HepG2 (cell line): Measurements from ENCODE around the gene TLK2. TPM values are rescaled to one million over a fixed set of nuclear protein-coding genes. Genes with fewer than 3 reads are reported as not detected.
"Not testable (repeated sequence)": the region's sequence is repeated elsewhere in the genome, so short reads cannot be mapped to it uniquely, and the experiment has no call there.

Experiments
- FOSL1 ChIP-seq: sonication (generic); formaldehyde crosslinking; IDR thresholded peaks from 2 replicates; pipeline ENCODE4 v1.9.0; 2021; ENCODE audit warnings: missing genetic modification reagents, borderline replicate concordance
- FOSL2 ChIP-seq: sonication (generic); formaldehyde crosslinking; IDR thresholded peaks from 2 replicates; pipeline ENCODE4 v1.4.0; 2020; ENCODE audit warnings: missing genetic modification reagents
- GATAD1 ChIP-seq: IDR thresholded peaks from 2 replicates; pipeline ENCODE4 v1.6.1; 2016; ENCODE audit warnings: missing genetic modification reagents, missing compliant biosample characterization
- HMG20A ChIP-seq: IDR thresholded peaks from 2 replicates; pipeline ENCODE4 v1.6.1; 2016; ENCODE audit warnings: borderline replicate concordance
- JUN ChIP-seq: sonication (generic); formaldehyde crosslinking; IDR thresholded peaks from 2 replicates; pipeline ENCODE4 v1.4.0; 2020; ENCODE audit warnings: mild to moderate bottlenecking, missing genetic modification reagents
- JUNB ChIP-seq: sonication (generic); formaldehyde crosslinking; IDR thresholded peaks from 2 replicates; pipeline ENCODE4 v1.8.0; 2022; ENCODE audit warnings: missing genetic modification reagents, mild to moderate bottlenecking, borderline replicate concordance
- JUND ChIP-seq: sonication (generic); formaldehyde crosslinking; IDR thresholded peaks from 2 replicates; pipeline ENCODE4 v1.8.0; 2022; ENCODE audit warnings: mild to moderate bottlenecking, missing genetic modification reagents
- LCORL ChIP-seq, 2 experiments: fragments of 450-650 bp in 1 of 2; sonication (generic) in 1 of 2; formaldehyde crosslinking in 1 of 2; IDR thresholded peaks; 2 replicates each; pipeline versions ENCODE4 v1.5.0 to v1.6.1; 2017 to 2020; ENCODE audit warnings: antibody characterized with exemption in 1 of 2, missing genetic modification reagents in 1 of 2
- NR2F6 ChIP-seq, 2 experiments: IDR thresholded peaks; 2 replicates each; pipeline ENCODE4 v1.6.1; 2016; ENCODE audit warnings: antibody characterized with exemption in 1 of 2, mild to moderate bottlenecking in 1 of 2
- POLR2A ChIP-seq, 2 experiments: IDR thresholded peaks; 2 replicates each; pipeline ENCODE4 v1.6.1; 2011; ENCODE audit warnings: low read depth in 2 of 2, low read length in 2 of 2, mild to moderate bottlenecking in 1 of 2, moderate library complexity in 1 of 2; ENCODE audit not compliant: insufficient read depth in 1 of 2
- RARA ChIP-seq: IDR thresholded peaks from 2 replicates; pipeline ENCODE4 v1.6.1; 2016; ENCODE audit warnings: missing genetic modification reagents, missing compliant biosample characterization
- SOX5 ChIP-seq: IDR thresholded peaks from 2 replicates; pipeline ENCODE4 v1.6.1; 2016; ENCODE audit warnings: borderline replicate concordance
- THAP11 ChIP-seq: IDR thresholded peaks from 2 replicates; pipeline ENCODE4 v1.6.1; 2016; ENCODE audit warnings: missing biosample characterization, missing genetic modification reagents
- YEATS2 ChIP-seq: sonication (generic); formaldehyde crosslinking; IDR thresholded peaks from 2 replicates; pipeline ENCODE4 v1.4.0; 2020; ENCODE audit warnings: missing genetic modification reagents, borderline replicate concordance
- ZNF12 ChIP-seq: sonication (generic); formaldehyde crosslinking; IDR thresholded peaks from 2 replicates; pipeline ENCODE4 v1.5.0; 2020; ENCODE audit warnings: missing genetic modification reagents
- ZNF121 ChIP-seq: sonication (generic); formaldehyde crosslinking; IDR thresholded peaks from 2 replicates; pipeline ENCODE4 v1.5.0; 2020; ENCODE audit warnings: mild to moderate bottlenecking, missing genetic modification reagents
- polyA plus RNA-seq, 8 experiments: library from polyadenylated mRNA; depleted of rRNA in 3 of 8; stranded (reverse) in 7 of 8; unstranded in 1 of 8; fragments of >200 nt; fragmentation: Illumina TruSeq in 4 of 8; extraction: Trizol in 4 of 8; gene quantifications; 2 replicates each; pipeline versions ENCODE4 v1.2.1 to v1.2.3, GENCODE V29; 2011 to 2016; ENCODE audit warnings: low read depth in 4 of 8, missing spikeins in 1 of 8, mixed read lengths in 1 of 8; ENCODE audit not compliant: insufficient read depth in 1 of 8
- total RNA-seq, 5 experiments: library from RNA; depleted of rRNA; stranded (reverse); fragments of >200 nt; fragmentation: Illumina TruSeq; extraction: Trizol; gene quantifications; 2 replicates each; pipeline ENCODE4 v1.2.3, GENCODE V29; 2016; ENCODE audit warnings: low read depth in 1 of 5
- TF ChIP-seq, protein P1 (sequence below): sonication (generic); formaldehyde crosslinking; IDR thresholded peaks from 2 replicates; pipeline ENCODE4 v1.4.0; 2020; ENCODE audit warnings: missing genetic modification reagents
- TF ChIP-seq, protein P2 (sequence below): IDR thresholded peaks from 2 replicates; pipeline ENCODE4 v1.6.1; 2016; ENCODE audit warnings: mild to moderate bottlenecking
- TF ChIP-seq, protein P3 (sequence below): sonication (generic); formaldehyde crosslinking; IDR thresholded peaks from 2 replicates; pipeline ENCODE4 v1.5.0; 2020; ENCODE audit warnings: mild to moderate bottlenecking, missing genetic modification reagents
- TF ChIP-seq, protein P4 (sequence below): sonication (generic); formaldehyde crosslinking; conservative IDR thresholded peaks from 2 replicates; pipeline ENCODE4 v1.4.0; 2020; ENCODE audit warnings: mild to moderate bottlenecking, missing genetic modification reagents, moderate library complexity

The TLK2 gene
- total and polyA plus RNA-seq, 2 of the 13 experiments (the other 11 are each of a cell fraction or from before 2014, with no cell fraction given), result 58.7 to 60.8 TPM

DNA sequence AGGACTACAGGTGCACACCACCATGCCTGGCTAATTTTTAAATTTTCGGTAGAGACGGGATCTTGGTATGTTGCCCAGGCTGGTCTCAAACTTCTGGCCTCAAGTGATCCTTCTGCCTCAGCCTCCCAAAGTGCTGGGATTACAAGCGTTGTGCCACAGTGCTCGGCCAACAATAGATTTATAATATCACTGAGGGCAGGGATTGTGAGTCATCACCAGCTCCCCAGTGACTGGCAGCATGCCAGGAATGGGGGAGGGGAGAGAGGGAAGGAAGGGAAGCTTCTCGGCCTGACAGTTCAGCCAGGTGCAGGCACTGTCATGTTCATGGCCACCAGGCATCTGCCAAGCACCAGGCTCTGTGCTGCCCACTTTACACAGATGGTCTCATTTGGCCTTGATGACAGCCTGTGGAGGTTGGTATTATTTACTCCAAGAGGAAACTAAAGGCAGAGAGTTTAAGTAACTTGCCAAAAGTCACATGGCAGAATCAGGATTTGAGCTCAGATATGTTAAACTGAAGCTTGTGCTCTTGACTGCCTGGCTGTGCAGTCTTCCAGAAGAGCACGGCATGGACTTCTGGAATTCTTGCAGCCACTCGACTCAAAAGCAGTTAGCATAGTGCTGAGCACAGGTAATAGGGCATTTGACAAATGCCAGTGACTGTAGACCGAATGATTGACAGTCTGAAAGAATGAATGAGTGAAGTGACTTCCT lies 7.8 kb upstream of the TLK2 start (continued):
- TF ChIP-seq YEATS2 (CRISPR knock-in tag), result 0 out of 2 replicates have a peak, but pooled peaks have one; percentile 25
- TF ChIP-seq JUN (CRISPR knock-in tag), result peak; percentile 40; the same call in 1 of the 2 replicates
- TF ChIP-seq, protein P1, sequence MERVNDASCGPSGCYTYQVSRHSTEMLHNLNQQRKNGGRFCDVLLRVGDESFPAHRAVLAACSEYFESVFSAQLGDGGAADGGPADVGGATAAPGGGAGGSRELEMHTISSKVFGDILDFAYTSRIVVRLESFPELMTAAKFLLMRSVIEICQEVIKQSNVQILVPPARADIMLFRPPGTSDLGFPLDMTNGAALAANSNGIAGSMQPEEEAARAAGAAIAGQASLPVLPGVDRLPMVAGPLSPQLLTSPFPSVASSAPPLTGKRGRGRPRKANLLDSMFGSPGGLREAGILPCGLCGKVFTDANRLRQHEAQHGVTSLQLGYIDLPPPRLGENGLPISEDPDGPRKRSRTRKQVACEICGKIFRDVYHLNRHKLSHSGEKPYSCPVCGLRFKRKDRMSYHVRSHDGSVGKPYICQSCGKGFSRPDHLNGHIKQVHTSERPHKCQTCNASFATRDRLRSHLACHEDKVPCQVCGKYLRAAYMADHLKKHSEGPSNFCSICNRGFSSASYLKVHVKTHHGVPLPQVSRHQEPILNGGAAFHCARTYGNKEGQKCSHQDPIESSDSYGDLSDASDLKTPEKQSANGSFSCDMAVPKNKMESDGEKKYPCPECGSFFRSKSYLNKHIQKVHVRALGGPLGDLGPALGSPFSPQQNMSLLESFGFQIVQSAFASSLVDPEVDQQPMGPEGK (CRISPR knock-in tag), result peak; percentile 46; the same call in 1 of the 2 replicates
- peak; percentile 56 for TF ChIP-seq RARA
- TF ChIP-seq THAP11 (CRISPR knock-in tag), result 0 out of 2 replicates have a peak, but pooled peaks have one; percentile 27
- TF ChIP-seq JUNB, result peak; percentile 74; the same call in 1 of the 2 replicates
- TF ChIP-seq NR2F6 (IDR thresholded peaks at IDR 0.05); LCORL (CRISPR knock-in tag; IDR thresholded peaks at IDR 0.05): not testable (repeated sequence)
- TF ChIP-seq NR2F6 (CRISPR knock-in tag; IDR thresholded peaks at IDR 0.05), result 0 out of 2 replicates have a peak, but pooled peaks have one; percentile 10
- TF ChIP-seq, protein P2, sequence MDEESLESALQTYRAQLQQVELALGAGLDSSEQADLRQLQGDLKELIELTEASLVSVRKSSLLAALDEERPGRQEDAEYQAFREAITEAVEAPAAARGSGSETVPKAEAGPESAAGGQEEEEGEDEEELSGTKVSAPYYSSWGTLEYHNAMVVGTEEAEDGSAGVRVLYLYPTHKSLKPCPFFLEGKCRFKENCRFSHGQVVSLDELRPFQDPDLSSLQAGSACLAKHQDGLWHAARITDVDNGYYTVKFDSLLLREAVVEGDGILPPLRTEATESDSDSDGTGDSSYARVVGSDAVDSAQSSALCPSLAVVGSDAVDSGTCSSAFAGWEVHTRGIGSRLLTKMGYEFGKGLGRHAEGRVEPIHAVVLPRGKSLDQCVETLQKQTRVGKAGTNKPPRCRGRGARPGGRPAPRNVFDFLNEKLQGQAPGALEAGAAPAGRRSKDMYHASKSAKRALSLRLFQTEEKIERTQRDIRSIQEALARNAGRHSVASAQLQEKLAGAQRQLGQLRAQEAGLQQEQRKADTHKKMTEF (CRISPR knock-in tag), result peak; percentile 31; the same call in 1 of the 2 replicates
- 0 out of 4 replicates have a peak, but pooled peaks of 1 of the 2 experiments have one; percentile 20 for TF ChIP-seq POLR2A (IDR thresholded peaks at IDR 0.05; ENCODE audit: insufficient read depth in 1 of 2, low read depth in 2 of 2, low read length in 2 of 2)
- TF ChIP-seq SOX5 (CRISPR knock-in tag), result peak; percentile 75; the same call in 1 of the 2 replicates
- TF ChIP-seq ZNF12 (CRISPR knock-in tag), result 0 out of 2 replicates have a peak, but pooled peaks have one; percentile 35
- TF ChIP-seq ZNF121 (CRISPR knock-in tag), result peak; percentile 59; the same call in 1 of the 2 replicates
- TF ChIP-seq, protein P3, sequence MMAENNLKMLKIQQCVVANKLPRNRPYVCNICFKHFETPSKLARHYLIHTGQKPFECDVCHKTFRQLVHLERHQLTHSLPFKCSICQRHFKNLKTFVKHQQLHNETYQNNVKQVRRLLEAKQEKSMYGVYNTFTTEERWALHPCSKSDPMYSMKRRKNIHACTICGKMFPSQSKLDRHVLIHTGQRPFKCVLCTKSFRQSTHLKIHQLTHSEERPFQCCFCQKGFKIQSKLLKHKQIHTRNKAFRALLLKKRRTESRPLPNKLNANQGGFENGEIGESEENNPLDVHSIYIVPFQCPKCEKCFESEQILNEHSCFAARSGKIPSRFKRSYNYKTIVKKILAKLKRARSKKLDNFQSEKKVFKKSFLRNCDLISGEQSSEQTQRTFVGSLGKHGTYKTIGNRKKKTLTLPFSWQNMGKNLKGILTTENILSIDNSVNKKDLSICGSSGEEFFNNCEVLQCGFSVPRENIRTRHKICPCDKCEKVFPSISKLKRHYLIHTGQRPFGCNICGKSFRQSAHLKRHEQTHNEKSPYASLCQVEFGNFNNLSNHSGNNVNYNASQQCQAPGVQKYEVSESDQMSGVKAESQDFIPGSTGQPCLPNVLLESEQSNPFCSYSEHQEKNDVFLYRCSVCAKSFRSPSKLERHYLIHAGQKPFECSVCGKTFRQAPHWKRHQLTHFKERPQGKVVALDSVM (CRISPR knock-in tag), result peak; percentile 76
- TF ChIP-seq FOSL1 (CRISPR knock-in tag), result peak; percentile 54; the same call in 1 of the 2 replicates
- peak; percentile 88 for TF ChIP-seq JUND (CRISPR knock-in tag)
- TF ChIP-seq, protein P4, sequence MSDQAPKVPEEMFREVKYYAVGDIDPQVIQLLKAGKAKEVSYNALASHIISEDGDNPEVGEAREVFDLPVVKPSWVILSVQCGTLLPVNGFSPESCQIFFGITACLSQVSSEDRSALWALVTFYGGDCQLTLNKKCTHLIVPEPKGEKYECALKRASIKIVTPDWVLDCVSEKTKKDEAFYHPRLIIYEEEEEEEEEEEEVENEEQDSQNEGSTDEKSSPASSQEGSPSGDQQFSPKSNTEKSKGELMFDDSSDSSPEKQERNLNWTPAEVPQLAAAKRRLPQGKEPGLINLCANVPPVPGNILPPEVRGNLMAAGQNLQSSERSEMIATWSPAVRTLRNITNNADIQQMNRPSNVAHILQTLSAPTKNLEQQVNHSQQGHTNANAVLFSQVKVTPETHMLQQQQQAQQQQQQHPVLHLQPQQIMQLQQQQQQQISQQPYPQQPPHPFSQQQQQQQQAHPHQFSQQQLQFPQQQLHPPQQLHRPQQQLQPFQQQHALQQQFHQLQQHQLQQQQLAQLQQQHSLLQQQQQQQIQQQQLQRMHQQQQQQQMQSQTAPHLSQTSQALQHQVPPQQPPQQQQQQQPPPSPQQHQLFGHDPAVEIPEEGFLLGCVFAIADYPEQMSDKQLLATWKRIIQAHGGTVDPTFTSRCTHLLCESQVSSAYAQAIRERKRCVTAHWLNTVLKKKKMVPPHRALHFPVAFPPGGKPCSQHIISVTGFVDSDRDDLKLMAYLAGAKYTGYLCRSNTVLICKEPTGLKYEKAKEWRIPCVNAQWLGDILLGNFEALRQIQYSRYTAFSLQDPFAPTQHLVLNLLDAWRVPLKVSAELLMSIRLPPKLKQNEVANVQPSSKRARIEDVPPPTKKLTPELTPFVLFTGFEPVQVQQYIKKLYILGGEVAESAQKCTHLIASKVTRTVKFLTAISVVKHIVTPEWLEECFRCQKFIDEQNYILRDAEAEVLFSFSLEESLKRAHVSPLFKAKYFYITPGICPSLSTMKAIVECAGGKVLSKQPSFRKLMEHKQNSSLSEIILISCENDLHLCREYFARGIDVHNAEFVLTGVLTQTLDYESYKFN (CRISPR knock-in tag), result 0 out of 2 replicates have a peak, but pooled peaks have one; percentile 18
- 0 out of 2 replicates have a peak, but pooled peaks have one; percentile 15 for TF ChIP-seq HMG20A (CRISPR knock-in tag)
- peak; percentile 92 for TF ChIP-seq LCORL (IDR thresholded peaks at IDR 0.05)
- TF ChIP-seq GATAD1 (CRISPR knock-in tag), result 0 out of 2 replicates have a peak, but pooled peaks have one; percentile 34
- TF ChIP-seq FOSL2 (CRISPR knock-in tag), result peak; percentile 98
